SKM-1 (cell line): ENCODE data around the gene ERV3-1.
A peak's percentile ranks its signal among the peaks of the same experiment; 100 is the strongest.
"Not testable (repeated sequence)": the region's sequence is repeated elsewhere in the genome, so short reads cannot be mapped to it uniquely, and the experiment has no call there.

ENCODE experiments used
- DNase-seq: peaks from one replicate; lab custom pipeline; 2025; ENCODE audit not compliant: unreplicated experiment; lab: John Stamatoyannopoulos, UW

ERV3-1 gene, protein sequence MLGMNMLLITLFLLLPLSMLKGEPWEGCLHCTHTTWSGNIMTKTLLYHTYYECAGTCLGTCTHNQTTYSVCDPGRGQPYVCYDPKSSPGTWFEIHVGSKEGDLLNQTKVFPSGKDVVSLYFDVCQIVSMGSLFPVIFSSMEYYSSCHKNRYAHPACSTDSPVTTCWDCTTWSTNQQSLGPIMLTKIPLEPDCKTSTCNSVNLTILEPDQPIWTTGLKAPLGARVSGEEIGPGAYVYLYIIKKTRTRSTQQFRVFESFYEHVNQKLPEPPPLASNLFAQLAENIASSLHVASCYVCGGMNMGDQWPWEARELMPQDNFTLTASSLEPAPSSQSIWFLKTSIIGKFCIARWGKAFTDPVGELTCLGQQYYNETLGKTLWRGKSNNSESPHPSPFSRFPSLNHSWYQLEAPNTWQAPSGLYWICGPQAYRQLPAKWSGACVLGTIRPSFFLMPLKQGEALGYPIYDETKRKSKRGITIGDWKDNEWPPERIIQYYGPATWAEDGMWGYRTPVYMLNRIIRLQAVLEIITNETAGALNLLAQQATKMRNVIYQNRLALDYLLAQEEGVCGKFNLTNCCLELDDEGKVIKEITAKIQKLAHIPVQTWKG

GRCh38 chr7:65006094-65006992 is at the start of gene ERV3-1:
Gene ERV3-1, minus strand, starts transcription at chr7:65006687. Its CDS starts 13,661 bp downstream, at chr7:64993026.
- peak; percentile 93 for DNase-seq

- not testable (repeated sequence) for DNase-seq
Measured at GRCh38 chr7:65055786-65056185, 49.3 kb upstream of the ERV3-1 start.

DNA sequence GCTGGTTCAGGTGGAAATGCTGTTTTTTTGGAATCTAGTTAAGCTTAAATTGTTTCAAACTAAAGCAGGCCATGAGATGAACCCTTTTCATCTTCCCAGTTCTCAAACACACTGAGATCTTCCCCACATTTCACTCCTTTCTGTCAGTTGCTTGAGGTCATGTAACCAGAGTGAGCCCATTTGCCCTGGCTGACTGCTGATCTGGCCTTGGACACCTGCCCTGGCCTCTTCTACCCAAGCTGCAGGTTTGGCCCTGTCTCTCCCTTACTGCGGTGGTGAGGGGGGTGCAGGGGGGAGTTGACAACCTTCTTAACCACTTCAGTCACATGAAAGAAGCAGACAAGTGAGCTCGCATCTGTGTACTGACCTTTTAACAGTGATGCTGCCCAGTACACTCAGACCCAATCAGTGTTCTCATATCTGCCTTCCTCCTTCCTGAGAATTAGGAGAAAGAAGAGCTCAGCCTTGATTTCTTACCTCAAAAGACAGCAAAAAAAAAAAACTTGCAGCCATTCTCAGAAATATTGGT is 48.0 kb upstream of the ERV3-1 start:
- DNase-seq = not testable (repeated sequence)

DNA sequence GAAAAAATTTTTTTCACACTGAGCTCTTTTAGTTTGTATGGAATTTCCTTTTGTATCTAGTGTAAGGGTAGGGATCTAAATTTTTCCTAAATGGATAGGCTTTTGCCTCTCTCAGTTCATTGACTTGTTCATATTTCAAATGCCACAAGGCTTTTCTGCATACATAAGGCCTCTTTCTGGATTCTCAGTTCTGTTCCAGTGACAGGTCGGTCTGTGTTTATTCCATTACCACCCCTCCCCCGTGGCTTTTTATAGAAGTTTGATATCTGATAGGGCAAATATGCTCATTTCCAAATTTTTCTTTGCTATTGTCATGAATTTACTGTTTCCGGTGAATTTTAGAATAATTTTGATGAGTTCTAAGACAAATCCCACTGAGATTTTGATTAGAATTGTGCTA is 45.2 kb upstream of the ERV3-1 start:
- not testable (repeated sequence) for DNase-seq

GRCh38 chr7:65051139-65051538 is 44.7 kb upstream of the ERV3-1 start:
- DNase-seq = not testable (repeated sequence)

DNA sequence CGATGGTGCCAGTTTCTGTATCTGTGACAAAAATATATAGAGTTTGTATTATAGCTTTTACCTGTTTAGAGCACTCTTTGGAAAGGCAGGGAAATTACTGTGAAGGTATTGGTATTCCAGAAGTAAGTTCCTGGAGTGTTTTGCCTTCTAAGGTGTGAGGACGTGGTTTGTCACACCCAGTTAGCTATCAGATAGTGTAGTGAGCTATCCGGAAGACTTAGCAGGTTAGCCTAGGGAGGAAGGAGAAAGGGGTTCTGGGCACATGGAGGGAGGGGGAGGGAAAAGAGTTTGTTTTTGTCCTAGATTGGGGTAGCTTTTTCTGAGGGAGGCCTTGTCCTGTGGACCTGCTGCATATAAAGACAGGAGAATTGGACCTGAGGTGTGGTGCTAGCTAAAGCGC is 39.8 kb upstream of the ERV3-1 start:
- not testable (repeated sequence) for DNase-seq

GRCh38 chr7:65045589-65045988 is 39.1 kb upstream of the ERV3-1 start:
- DNase-seq = not testable (repeated sequence)

GRCh38 chr7:65038767-65039166 is 32.3 kb upstream of the ERV3-1 start:
- not testable (repeated sequence) for DNase-seq

- peak; percentile 84 for DNase-seq
Measured at GRCh38 chr7:65037740-65038688, 31.5 kb upstream of the ERV3-1 start.

DNA sequence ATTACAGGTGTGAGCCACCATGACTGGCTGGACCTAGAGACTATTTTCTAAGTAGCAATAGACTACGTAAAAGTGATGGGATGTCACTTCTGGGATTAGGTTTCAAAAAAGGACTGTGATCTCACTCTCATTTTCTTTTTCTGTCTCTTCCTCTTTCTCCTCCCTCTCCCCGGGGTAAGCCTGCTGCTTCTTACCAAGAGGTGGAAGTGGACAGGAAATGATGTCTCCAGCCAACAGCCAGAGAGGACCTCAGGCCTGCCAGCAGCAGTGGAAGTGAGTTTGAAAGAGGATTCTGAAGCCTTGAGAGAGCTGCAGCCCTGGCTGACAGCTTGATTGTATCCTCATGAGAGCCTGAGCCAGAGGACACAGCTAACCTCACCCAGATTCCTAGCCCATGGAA is 30.0 kb upstream of the ERV3-1 start:
- DNase-seq = peak; percentile 47

- DNase-seq = not testable (repeated sequence)
Measured at GRCh38 chr7:65035469-65035868, 29.0 kb upstream of the ERV3-1 start.

GRCh38 chr7:65034120-65034782 is 27.8 kb upstream of the ERV3-1 start:
- DNase-seq = not testable (repeated sequence)

DNA sequence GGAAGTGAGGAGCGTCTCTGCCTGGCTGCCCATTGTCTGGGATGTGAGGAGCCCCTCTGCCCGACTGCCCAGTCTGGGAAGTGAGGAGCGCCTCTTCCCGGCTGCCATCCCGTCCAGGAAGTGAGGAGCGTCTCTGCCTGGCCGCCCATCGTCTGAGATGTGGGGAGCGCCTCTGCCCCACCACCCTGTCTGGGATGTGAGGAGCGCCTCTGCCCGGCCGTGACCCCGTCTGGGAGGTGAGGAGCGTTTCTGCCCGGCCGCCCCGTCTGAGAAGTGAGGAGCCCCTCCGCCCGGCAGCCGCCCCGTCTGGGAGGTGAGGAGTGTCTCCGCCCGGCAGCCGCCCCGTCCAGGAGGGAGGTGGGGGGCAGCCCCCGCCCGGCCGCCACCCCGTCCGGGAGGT is 26.9 kb upstream of the ERV3-1 start:
- not testable (repeated sequence) for DNase-seq

DNA sequence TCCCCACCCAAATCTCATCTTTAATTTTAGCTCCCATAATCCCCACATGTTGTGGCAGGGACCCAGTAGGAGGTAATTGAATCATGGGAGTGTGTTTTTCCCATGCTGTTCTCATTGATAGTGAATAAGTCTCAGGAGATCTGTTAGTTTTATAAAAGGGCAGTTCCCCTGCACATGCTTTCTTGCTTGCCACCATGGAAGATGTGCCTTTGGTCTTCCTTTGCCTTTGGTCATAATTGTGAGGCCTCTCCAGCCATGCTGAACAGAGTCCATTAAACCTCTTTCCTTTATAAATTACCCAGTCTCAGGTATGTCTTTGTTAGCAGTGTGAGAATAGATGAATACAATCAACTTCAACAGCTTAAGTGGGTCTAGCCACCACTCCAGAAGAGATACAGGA is 18.5 kb upstream of the ERV3-1 start:
- not testable (repeated sequence) for DNase-seq

DNA sequence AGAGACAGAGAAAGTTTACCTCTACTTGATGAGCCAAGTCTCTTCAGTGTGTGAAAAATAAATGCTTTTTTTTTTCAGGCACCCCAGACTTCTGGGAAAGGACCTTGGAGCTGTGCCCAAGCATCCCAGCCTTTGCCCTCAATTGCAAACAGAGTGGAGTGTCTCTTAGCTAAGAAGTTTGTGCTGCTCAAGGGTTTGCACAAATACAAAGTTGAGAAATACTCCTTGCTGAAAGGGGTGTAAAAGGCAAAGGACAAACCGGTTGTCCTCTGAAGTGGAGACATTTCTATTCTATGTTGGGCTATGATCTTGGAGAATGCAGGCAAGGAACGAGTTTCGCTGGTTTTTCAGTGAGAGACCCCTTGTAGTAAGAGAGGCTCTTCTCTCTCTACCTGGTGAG is 14.5 kb upstream of the ERV3-1 start:
- DNase-seq = not testable (repeated sequence)

GRCh38 chr7:65009881-65010280 is 3.4 kb upstream of the ERV3-1 start:
- DNase-seq = not testable (repeated sequence)

GRCh38 chr7:65009394-65009793 is 2.9 kb upstream of the ERV3-1 start:
- DNase-seq = not testable (repeated sequence)

DNA sequence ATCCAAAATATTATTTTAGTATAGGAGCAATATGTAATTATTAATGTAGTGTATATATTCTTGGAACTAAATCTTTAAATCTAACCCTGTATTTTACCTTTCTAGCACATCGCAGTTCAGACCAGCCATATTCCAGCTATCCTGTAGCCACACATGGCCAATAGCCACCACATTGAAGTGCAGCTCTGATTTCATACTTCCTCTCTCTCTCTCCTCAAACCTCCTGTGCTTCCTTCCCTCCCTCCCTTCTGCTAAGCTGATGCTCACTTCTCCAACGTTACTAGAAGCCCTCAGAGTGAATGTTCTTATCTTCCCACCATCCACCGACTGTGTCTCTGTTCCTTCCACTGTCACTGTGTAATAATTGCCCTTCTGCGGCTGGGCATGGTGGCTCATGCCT is 549 bp upstream of the ERV3-1 start:
- DNase-seq = peak; percentile 31

GRCh38 chr7:65004575-65004974 is 1.9 kb downstream of the ERV3-1 start:
- DNase-seq = no peak
